GM10248 (cell line): ENCODE data around the gene ZBTB7A.
A peak's percentile ranks its signal among the peaks of the same experiment; 100 is the strongest.

Source experiments
- CTCF ChIA-PET: fragments of 300-600 bp; sonication (Branson Sonifier 250); formaldehyde crosslinking; extraction: SDS; loops from one replicate; lab custom pipeline; 2021; ENCODE audit warnings: antibody characterized with exemption; lab: Yijun Ruan, JAX
- POLR2A ChIA-PET: fragments of 350-650 bp; sonication (Branson Sonifier 250); formaldehyde crosslinking; extraction: SDS; loops from one replicate; lab custom pipeline; 2020; ENCODE audit warnings: antibody characterized with exemption; lab: Yijun Ruan, JAX
- DNase-seq: peaks from one replicate; pipeline ENCODE4 v3.0.0; 2012; ENCODE audit errors: extremely low spot score
- CTCF ChIP-seq: IDR thresholded peaks from 2 replicates; pipeline ENCODE4 v1.5.1; 2012; ENCODE audit warnings: mild to moderate bottlenecking, low read depth; ENCODE audit errors: extremely low read depth, missing control alignments, control extremely low read depth

ZBTB7A gene

DNA sequence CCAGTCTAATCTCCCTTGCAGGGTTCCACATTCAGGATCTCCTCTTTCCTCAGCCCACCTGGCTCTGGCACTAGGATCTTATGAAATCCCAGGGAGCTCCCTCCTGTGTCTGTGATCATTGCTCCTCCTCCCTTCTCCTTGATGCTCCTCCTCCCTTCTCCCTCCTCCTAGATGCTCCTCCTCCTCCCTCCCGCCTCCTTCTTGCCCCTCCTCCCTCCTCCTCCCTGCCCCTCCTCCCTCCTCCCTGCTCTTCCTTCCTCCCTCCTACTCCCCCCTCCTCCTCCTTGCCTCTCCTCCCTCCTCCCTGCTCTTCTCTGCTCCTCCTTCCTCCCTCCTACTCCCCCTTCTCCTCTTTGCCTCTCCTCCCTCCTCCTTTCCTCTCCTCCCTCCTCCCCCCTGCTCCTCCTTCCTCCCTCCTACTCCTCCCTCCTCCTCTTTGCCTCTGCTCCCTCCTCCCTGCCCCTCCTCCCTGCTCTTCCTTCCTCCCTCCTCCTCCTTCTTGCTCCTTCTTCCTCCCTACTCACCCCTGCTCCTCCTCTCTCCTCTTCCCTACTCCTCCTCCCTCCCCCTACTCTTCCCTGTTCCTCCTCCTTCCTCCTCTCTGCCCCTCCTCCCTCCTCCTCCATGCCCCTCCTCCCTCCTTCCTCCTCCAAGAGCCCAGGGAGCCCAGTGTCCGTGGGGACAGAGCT, 14.9 kb upstream of the ZBTB7A start:
- POLR2A ChIA-PET: interaction anchor here (0.6 kb wide), 1 partner anchor 752 kb away, joined by 3 read pairs; no protein-coding TSS in a partner anchor
- DNase-seq: no peak
- TF ChIP-seq CTCF: no peak
- CTCF ChIA-PET: interaction anchor here (1.1 kb wide), 1 partner anchor 28 kb away, joined by 3 read pairs; no protein-coding TSS in a partner anchor

GRCh38 chr19:4080473-4080872, 13.8 kb upstream of the ZBTB7A start:
- no peak for TF ChIP-seq CTCF
- ChIA-PET POLR2A (no interaction called here), CTCF (interaction anchor here (2.2 kb wide), 1 partner anchor 60 kb away, joined by 6 read pairs; no protein-coding TSS in a partner anchor)
- no peak for DNase-seq

DNA sequence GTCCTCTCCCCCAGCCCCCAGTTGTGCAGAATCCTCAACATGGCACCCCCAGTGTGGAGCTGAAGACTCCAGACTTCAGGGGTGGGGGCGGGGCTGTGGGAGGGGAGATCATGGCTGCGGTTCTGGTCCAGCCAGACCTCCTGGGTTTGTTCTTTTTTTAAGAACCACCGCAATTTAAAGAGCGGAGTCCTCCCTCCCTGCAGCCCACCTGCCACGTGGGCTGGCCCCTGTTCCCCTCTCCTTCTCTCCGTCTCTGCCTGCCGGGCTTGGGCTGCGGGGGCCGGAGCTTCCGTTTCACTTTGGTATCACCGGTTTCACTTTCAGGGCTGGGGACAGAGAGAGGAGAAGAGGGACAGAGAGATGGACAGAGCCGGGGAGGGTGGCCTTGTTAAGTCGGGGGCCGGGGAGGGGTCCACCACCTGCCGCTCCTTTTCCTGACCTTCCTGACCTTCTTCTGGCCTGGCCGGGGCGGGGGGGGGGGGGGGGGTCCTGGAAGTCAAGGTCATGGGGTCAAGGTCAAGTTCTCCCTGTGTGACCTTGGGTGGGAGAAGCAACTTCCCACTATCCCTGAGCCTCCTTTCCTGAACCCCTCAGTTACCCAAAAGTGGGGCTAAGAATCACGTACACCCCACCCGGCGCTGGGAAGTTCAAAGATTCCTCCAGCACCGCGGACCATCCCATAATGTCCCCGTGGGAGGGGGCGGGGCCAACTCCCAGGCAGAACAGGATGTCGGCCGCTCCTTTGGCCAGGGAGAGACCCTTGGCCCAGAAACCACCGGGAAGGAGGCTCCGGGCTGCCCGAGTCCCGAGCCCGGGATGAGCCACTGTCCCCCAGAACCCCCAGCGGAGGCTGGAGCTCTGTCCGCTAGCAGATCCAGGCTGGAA, 11.3 kb upstream of the ZBTB7A start:
- ChIA-PET POLR2A (interaction anchor here (0.6 to 0.7 kb wide), 2 partner anchors 338 to 600 kb away, joined by 4 read pairs; no protein-coding TSS in a partner anchor), CTCF (interaction anchor here (1.7 kb wide), 1 partner anchor 62 kb away, joined by 9 read pairs; no protein-coding TSS in a partner anchor)
- DNase-seq: peak; percentile 84
- no peak for TF ChIP-seq CTCF

DNA sequence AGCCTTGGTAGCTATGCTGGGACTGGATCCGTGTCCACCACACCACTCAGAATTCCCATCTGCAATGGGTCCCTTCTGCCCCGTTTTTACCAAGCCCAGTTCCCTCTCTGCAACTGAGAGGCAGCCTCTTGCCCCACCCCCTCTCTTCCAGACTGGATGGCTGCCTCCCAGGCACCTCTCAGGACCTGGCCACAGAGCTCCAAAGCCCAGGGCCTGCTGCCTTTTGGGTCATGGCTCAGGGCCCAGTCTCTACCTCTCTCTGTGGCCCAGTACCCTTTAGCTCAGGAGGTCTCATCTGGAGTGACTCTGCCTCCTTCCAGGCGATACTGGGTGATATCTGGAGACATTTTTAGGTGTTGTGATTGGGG, 10.3 kb upstream of the ZBTB7A start:
- ChIA-PET CTCF (interaction anchor here (1.7 kb wide), 1 partner anchor 63 kb away, joined by 9 read pairs; no protein-coding TSS in a partner anchor), POLR2A (no interaction called here)
- DNase-seq: no peak
- no peak for TF ChIP-seq CTCF

- no peak for DNase-seq
- no peak for TF ChIP-seq CTCF
- ChIA-PET POLR2A (no interaction called here), CTCF (no interaction called here)
Measured at GRCh38 chr19:4075373-4075772, 8.7 kb upstream of the ZBTB7A start.

GRCh38 chr19:4071610-4072009, 4.9 kb upstream of the ZBTB7A start:
- ChIA-PET POLR2A (interaction anchor here (0.6 kb wide), 1 partner anchor 16 kb away, joined by 5 read pairs; no protein-coding TSS in a partner anchor), CTCF (no interaction called here)
- no peak for DNase-seq
- TF ChIP-seq CTCF: no peak
